Activated naive CD8-positive, alpha-beta T cell treated with anti-CD3 and anti-CD28 coated beads, Interleukin-2, amount 10 ng/mL, durations not matched to agents 7 days and 5 days (primary cell): ENCODE data around the gene ZIC3. TPM values are rescaled to one million over a fixed set of nuclear protein-coding genes. Genes with fewer than 3 reads are reported as not detected.
A peak's percentile ranks its signal among the peaks of the same experiment; 100 is the strongest.
"Not testable (repeated sequence)": the region's sequence is repeated elsewhere in the genome, so short reads cannot be mapped to it uniquely, and the experiment has no call there.

Experiments used
- ATAC-seq: fragments of 150-1000 bp; cut with Tn5 transposase; one replicate; pipeline ENCODE4 v1.10.0; 2021; ENCODE audit warnings: low read depth, moderate library complexity
- POLR2A ChIA-PET: fragments of 350-600 bp; sonication (Branson Sonifier 250); formaldehyde crosslinking; loops from one replicate; lab custom pipeline; 2021; ENCODE audit warnings: antibody characterized with exemption; lab: Charles Lee
- DNase-seq: peaks from one replicate; pipeline ENCODE4 v3.0.0; 2021
- H3K27ac Mint-ChIP-seq: one replicate; pipeline ENCODE4 v1.8.0; 2022; ENCODE audit warnings: mild to moderate bottlenecking, mixed read lengths
- H3K27me3 Mint-ChIP-seq: one replicate; pipeline ENCODE4 v1.8.0; 2022; ENCODE audit warnings: mild to moderate bottlenecking, moderate library complexity, mixed read lengths
- H3K36me3 Mint-ChIP-seq: one replicate; pipeline ENCODE4 v1.8.0; 2021; ENCODE audit warnings: mild to moderate bottlenecking, mixed read lengths
- H3K4me1 Mint-ChIP-seq: one replicate; pipeline ENCODE4 v1.8.0; 2021; ENCODE audit warnings: mixed read lengths
- H3K4me3 Mint-ChIP-seq: one replicate; pipeline ENCODE4 v1.8.0; 2022; ENCODE audit warnings: mild to moderate bottlenecking, moderate library complexity, mixed read lengths
- H3K9me3 Mint-ChIP-seq: one replicate; pipeline ENCODE4 v1.8.0; 2021; ENCODE audit warnings: mixed read lengths
- total RNA-seq, 2 experiments: library from RNA; stranded (reverse); gene quantifications; one replicate each; pipeline ENCODE4 v1.2.3, GENCODE V29; 2021

Gene ZIC3
- total RNA-seq, result not detected

GRCh38 chrX:137565921-137566745 is at the start of gene ZIC3:
ZIC3 (plus strand) TSS chrX:137566127; CDS start chrX:137566692, 565 bp downstream.
- ATAC-seq (no peak), DNase-seq (no peak)
- POLR2A ChIA-PET, result no interaction called here
- Mint-ChIP-seq H3K4me3 (peak within 1 kb of the TSS; percentile 71), H3K9me3 (peaks cover 4% of the 10 kb centered on the region), H3K27me3 (peaks cover 60% of the 10 kb centered on the region), H3K27ac (peak within 1 kb of the TSS; percentile 50), H3K36me3 (no peaks in the 10 kb centered on the region), H3K4me1 (peaks cover 3% of the 10 kb centered on the region)

DNA sequence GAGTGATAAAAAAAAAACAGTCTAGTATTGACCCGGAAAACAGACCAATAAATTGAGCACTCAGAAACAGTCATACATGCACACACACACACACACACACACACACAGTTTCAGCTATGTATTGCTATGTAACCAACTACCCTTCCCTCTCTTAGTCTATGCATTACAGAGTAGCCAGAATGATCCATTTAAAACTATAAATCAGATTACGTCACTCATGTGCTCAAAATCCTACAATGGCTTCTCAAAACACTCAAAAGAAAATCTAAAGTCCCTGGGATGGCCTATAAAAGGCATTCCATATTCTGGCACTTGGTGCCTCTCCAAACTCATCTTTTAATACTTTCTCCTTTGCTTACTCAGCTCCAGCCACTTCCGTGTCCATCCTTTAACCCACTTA is 46.5 kb upstream of the ZIC3 start:
- Mint-ChIP-seq H3K4me1 (no peaks in the 10 kb centered on the region), H3K4me3 (no peak overlapping the region), H3K36me3 (no peaks in the 10 kb centered on the region), H3K9me3 (no peaks in the 10 kb centered on the region), H3K27ac (no peak overlapping the region), H3K27me3 (no peaks in the 10 kb centered on the region)
- POLR2A ChIA-PET, result no interaction called here
- DNase-seq (no peak), ATAC-seq (no peak)

DNA sequence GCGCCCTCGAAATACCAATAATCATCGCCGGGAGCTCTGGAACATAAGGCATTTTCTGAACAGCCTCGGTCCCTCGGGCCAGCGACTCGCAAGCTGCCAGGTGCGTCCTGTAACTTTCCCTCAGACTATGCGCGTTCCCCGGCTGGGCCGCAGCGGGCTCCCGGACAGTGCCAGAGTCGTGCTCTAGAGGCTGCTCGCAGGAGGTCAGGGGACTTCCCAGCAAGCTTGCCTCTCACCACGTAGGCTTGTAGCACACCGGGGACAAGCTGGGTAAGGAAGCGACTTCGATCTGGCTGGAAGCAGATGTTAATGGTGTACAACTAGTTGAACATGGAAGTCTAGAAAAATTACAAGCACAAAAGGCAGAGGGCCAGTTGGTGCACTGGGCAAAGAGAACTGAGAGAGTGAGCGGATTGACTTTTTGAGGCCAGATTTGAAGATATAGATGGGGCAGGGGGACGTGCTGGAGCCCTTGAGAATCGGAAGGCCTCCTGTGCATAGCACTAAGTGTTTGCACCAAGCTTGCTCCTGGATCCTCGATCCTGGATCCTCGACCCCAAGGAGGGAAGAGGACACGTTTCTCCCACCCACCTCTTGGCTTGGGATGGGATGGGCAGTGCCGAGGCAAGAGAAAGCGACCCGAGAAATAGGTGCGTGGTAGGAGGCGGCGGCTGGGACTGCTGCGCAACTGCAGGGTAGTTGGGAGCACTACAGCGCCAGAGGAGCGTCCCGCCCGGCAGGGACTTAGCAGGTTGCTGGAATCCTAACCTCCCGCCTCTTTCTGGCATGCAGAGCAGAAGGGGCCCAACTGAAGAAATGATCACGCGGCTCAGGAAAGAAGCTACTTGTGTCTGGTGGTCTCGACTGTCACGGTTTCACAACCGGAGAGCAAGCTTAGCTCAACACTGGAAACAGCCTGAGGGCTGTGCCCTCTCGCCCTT is 19.9 kb upstream of the ZIC3 start:
- Mint-ChIP-seq H3K4me1 (no peaks in the 10 kb centered on the region), H3K27me3 (peaks cover 43% of the 10 kb centered on the region), H3K27ac (no peak overlapping the region), H3K36me3 (no peaks in the 10 kb centered on the region), H3K4me3 (no peak overlapping the region), H3K9me3 (peaks cover 3% of the 10 kb centered on the region)
- ATAC-seq, result no peak
- no peak for DNase-seq
- POLR2A ChIA-PET, result no interaction called here

DNA sequence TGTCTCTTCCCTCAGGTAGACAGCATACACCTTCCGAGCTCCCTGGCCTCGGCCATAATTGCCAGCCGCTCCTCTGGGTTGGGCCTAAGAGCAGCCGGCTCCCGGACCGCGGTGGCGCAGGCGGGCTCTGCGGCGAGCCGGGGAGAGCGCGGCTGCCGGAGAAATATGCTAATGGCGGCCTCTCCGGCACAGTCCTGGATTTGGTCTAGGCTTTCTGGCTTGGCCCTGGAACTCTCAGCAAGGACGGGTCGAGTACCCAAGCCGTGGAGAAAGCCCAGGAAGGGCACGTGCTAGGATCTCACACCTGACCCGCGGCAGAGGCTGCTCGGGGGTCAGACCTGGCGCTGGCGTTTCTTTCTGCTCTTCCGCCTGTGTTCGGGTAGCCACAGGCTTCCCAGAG is 18.6 kb upstream of the ZIC3 start:
- ATAC-seq (no peak), DNase-seq (no peak)
- H3K27me3 Mint-ChIP-seq, result peaks cover 47% of the 10 kb centered on the region
- H3K27ac Mint-ChIP-seq, result no peak overlapping the region
- H3K4me3 Mint-ChIP-seq, result no peak overlapping the region
- H3K4me1 Mint-ChIP-seq, result no peaks in the 10 kb centered on the region
- POLR2A ChIA-PET, result no interaction called here
- peaks cover 3% of the 10 kb centered on the region for H3K9me3 Mint-ChIP-seq
- no peaks in the 10 kb centered on the region for H3K36me3 Mint-ChIP-seq

GRCh38 chrX:137548261-137548660 is 17.7 kb upstream of the ZIC3 start:
- H3K27me3 Mint-ChIP-seq, result peaks cover 47% of the 10 kb centered on the region
- no peak overlapping the region for H3K27ac Mint-ChIP-seq
- H3K36me3 Mint-ChIP-seq, result no peaks in the 10 kb centered on the region
- ATAC-seq, result no peak
- no peak overlapping the region for H3K4me3 Mint-ChIP-seq
- H3K9me3 Mint-ChIP-seq, result peaks cover 3% of the 10 kb centered on the region
- no peak for DNase-seq
- POLR2A ChIA-PET, result no interaction called here
- no peaks in the 10 kb centered on the region for H3K4me1 Mint-ChIP-seq

DNA sequence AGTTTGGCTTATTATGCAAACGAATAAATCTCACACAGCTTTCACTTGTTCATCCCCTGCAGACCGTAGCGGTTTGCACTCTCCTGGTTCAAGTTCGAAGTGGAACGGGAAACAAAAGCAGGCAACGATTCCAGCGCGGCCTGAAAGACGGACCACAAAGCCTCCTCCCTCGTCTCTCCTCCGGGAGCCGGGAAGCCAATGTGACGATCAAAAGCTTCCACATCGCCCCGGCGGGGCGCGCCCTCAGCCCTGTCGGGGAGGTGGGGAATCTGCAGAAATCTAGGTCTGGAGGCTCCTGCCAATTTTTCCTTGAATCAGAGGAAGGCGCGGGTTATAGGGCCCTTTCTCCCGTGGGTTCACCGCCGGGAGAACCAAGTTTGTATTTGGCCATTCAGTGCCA is 16.9 kb upstream of the ZIC3 start:
- no peak for ATAC-seq
- Mint-ChIP-seq H3K4me1 (no peaks in the 10 kb centered on the region), H3K9me3 (peaks cover 3% of the 10 kb centered on the region), H3K36me3 (no peaks in the 10 kb centered on the region), H3K4me3 (no peak overlapping the region), H3K27me3 (peaks cover 47% of the 10 kb centered on the region), H3K27ac (no peak overlapping the region)
- DNase-seq, result no peak
- POLR2A ChIA-PET, result no interaction called here

DNA sequence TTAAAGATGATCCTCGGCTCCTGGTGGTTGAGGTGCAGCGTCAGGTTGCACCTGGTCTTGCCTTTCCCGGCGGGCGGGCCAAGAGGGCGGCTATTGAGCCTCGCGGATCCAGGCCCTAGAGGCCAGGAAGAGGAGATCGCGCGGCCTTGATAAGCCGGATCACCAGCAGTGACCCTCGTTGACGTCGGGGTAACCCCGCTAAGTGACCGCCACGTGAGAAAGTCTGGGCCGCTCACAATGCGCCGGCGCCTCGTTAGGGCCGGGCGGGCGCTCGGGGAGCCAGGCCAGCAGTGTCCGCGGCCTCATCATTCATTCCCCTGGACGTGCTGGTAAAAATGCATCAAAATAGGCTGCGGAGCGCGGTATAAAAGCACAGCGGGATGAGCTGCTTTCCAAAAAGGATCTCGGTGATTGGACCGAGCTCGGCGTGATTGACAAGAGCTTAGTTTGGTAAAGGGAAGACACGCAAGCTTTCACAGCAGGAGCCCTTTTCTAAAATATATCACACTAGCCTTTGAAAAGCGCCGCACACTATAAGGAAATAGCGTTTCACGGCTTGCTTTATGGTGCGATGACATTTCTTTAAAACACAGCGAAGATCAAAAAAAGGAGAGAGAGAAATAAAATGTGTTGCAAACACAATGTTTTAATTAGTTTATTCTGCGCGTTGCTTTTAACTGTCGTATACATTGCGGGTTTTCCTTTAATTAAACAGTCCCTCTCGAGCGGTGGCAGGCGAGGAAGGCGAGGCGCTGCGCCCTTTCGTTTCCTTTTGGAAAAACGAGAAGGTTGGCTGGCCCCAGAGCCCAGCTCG is 15.9 kb upstream of the ZIC3 start:
- Mint-ChIP-seq H3K9me3 (peaks cover 3% of the 10 kb centered on the region), H3K27me3 (peaks cover 45% of the 10 kb centered on the region), H3K36me3 (no peaks in the 10 kb centered on the region), H3K4me1 (no peaks in the 10 kb centered on the region), H3K27ac (no peak overlapping the region), H3K4me3 (no peak overlapping the region)
- POLR2A ChIA-PET, result no interaction called here
- no peak for DNase-seq
- ATAC-seq, result no peak

- ATAC-seq (no peak), DNase-seq (no peak)
- H3K36me3 Mint-ChIP-seq, result no peaks in the 10 kb centered on the region
- no peaks in the 10 kb centered on the region for H3K4me1 Mint-ChIP-seq
- H3K4me3 Mint-ChIP-seq, result no peak overlapping the region
- H3K27ac Mint-ChIP-seq, result peak overlapping the region; percentile 34
- peaks cover 2% of the 10 kb centered on the region for H3K9me3 Mint-ChIP-seq
- POLR2A ChIA-PET, result no interaction called here
- peaks cover 39% of the 10 kb centered on the region for H3K27me3 Mint-ChIP-seq
These were observed 15.2 kb upstream of the ZIC3 start for GRCh38 chrX:137550665-137551261.

GRCh38 chrX:137552098-137552497 is 13.8 kb upstream of the ZIC3 start:
- H3K4me3 Mint-ChIP-seq, H3K27ac Mint-ChIP-seq, H3K36me3 Mint-ChIP-seq, H3K4me1 Mint-ChIP-seq, H3K9me3 Mint-ChIP-seq, POLR2A ChIA-PET, ATAC-seq, DNase-seq: not testable (repeated sequence)
- peaks cover 28% of the 10 kb centered on the region for H3K27me3 Mint-ChIP-seq

GRCh38 chrX:137562096-137562495 is 3.8 kb upstream of the ZIC3 start:
- Mint-ChIP-seq H3K9me3 (peaks cover 4% of the 10 kb centered on the region), H3K4me3 (no peak overlapping the region), H3K36me3 (no peaks in the 10 kb centered on the region), H3K27ac (no peak overlapping the region), H3K27me3 (peaks cover 39% of the 10 kb centered on the region), H3K4me1 (peaks cover 3% of the 10 kb centered on the region)
- POLR2A ChIA-PET, result no interaction called here
- ATAC-seq, result no peak
- DNase-seq, result no peak

DNA sequence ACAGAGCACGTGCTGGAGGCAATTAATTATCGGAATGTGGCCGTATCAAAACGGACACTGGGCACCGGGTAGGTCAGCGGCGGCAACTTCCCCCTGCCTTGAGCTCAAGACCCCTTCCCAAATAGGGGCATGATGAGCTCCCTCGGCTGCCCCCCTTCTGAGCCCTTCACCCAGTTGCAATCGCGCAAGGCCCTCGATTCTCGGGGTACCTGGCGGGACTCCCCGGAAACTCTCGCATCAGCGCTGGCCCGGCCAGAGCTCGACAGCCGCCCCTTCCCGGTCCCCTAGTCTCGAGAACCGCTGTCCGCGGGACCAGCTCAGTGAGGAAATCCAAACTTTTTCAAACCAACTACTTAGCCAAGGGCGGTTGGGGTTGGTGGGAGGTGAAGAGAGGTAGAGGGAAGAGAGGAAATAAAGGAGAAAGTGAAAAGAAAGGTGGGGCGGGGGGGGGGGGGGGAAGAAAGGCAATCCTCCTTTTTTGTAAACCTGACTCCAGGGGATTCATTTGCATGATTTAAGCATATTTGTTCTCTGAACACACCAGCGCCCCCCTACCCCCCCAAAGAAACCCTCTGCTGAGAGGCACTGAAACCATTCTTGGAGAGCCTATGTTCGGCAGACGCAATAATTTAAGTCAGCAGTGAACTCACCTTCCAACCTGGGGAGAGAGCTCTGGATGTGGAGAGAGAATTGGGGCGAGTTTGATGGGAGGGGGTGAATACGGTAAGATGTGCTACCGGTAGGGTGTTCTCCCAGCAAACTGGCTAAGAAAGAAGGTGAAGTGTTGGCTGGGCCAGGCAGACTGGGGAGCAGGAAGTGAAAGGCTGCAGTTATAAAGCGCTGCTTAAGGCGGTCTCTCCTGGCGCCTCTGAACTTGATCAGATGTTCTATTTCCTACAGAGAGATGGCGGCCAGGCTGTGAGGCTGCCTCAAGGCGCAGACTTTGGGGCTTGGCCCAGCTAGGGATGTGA is 2.0 kb upstream of the ZIC3 start:
- H3K27ac Mint-ChIP-seq, result no peak overlapping the region
- no peak for ATAC-seq
- H3K9me3 Mint-ChIP-seq, result peaks cover 4% of the 10 kb centered on the region
- H3K27me3 Mint-ChIP-seq, result peaks cover 48% of the 10 kb centered on the region
- peak overlapping the region; percentile 51 for H3K4me3 Mint-ChIP-seq
- H3K36me3 Mint-ChIP-seq, result no peaks in the 10 kb centered on the region
- no peak for DNase-seq
- POLR2A ChIA-PET, result no interaction called here
- H3K4me1 Mint-ChIP-seq, result peaks cover 3% of the 10 kb centered on the region

- ATAC-seq (no peak), DNase-seq (no peak)
- Mint-ChIP-seq H3K27me3 (peaks cover 54% of the 10 kb centered on the region), H3K27ac (peak overlapping the region; percentile 50), H3K36me3 (no peaks in the 10 kb centered on the region), H3K4me3 (peak overlapping the region; percentile 71), H3K9me3 (peaks cover 4% of the 10 kb centered on the region), H3K4me1 (peaks cover 3% of the 10 kb centered on the region)
- POLR2A ChIA-PET, result no interaction called here
These were observed 516 bp upstream of the ZIC3 start for GRCh38 chrX:137565318-137565904.
